ENCODE data around the gene CIT. TPM values are rescaled to one million over a fixed set of nuclear protein-coding genes. Genes with fewer than 3 reads are reported as not detected.
"Not testable (repeated sequence)": the region's sequence is repeated elsewhere in the genome, so short reads cannot be mapped to it uniquely, and the experiment has no call there.

CIT gene
- total RNA-seq, 1 donor from 2014 or later: 15.8 TPM

DNA sequence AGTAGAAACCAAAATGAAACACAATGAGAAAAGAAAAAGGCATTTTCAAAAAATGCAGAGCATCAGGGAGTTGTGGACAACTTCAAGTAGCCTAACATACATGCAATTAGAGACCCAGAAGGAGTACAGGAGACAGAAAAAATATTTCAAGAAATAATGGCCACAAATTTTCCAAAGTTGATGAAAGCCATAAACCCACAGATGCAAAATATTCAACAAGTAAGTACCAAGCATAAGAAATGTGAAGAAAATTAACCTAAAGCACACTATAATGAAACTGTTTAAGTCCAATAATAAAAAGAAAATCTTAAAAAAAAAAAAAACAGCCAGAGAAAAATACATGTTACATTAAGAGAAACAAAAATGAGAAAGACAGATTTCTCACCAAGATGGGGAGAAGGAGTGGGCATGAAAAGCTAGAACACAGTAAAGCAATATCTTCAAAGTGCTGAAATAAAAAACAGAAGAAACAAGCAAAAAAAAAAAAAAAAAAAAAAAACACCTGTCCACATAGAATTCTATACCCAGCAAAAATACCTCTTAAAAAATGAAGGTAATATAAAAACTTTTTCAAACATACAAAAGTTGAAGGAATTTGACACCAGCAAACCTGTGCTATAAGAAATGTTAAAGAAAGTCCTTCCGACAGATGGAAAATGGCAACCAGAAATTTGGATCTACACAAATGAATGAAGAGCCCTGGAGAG, 132.1 kb downstream of the CIT start:
- no peak for DNase-seq (ENCODE audit: low read depth, low spot score)

DNA sequence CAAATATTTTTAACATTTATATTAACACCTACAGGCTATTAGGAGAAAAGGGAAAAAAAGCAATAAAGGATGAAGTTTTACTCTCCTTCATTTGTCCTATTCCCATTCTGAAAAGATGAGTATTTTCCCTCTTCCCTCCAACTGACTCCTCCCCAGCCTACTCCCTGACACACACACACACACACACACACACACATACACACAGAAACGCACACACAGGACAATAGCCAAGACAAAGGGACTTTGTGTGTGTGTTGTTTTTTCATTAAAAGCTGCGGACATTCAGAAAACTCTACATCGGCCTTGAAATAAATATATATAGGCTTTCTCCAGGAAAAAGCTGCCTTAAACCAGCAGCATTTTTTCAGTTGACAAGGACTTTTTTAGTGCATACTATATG, 134.4 kb downstream of the CIT start:
- DNase-seq (ENCODE audit: low read depth, low spot score): no peak

DNA sequence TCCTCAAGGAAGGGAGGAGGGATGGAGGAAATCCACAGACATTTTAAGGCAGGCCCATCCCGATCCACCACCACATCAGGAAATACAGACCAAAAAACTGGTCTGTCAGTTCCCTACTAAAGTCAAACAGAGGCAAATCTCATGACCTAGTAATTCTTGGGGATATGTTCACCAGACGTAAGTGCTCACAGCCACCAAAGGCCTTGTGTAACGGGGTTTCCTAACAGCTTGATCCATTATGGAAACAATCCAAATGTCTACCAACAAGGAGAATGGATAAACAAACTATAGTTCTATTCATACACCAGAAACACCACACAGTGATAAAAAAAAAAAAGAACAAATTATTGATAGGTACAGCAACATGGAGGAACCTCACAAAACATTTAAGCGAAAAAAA, 136.3 kb downstream of the CIT start:
- DNase-seq (ENCODE audit: low read depth, low spot score): no peak

DNA sequence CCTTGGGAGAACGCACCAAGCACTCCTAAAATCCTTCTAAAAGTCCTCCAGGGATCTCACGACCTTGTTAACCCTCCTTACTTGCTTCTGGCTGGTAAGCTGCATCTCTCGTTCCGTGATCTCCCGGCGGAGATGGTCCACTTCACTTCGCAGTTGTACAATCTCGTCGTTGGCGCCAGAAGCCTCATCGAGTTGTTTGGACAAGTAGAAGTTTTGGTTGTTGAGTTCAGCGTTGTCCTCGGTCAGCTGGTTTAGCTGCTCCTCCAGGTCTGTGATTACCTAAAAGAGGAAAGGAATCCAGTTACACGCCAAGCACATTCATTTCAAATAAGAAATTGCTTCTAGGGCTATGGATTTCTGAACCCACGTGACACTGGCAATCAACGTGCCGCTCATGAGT, 142.0 kb downstream of the CIT start:
- DNase-seq (ENCODE audit: low read depth, low spot score): no peak

DNA sequence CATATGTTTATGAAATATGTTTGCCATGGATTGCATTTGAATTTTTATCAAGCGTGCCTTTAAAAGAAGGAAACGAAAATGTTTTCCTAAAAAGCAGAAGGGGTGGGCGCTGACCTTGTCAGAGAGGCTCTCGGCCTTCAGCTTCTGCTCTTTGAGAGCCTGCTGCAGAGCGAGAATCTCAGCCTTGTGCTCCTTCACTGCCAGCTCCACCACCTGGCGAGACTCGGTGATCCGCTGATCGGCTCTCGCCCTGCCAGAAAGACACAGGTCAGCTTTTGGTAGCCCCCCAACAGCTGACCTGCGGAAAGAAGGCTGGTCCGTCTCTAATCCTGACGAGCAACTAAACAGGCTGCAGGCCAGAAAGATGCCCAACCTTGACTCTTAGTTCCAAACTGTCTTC, 146.7 kb downstream of the CIT start:
- DNase-seq (ENCODE audit: low read depth, low spot score): no peak

DNA sequence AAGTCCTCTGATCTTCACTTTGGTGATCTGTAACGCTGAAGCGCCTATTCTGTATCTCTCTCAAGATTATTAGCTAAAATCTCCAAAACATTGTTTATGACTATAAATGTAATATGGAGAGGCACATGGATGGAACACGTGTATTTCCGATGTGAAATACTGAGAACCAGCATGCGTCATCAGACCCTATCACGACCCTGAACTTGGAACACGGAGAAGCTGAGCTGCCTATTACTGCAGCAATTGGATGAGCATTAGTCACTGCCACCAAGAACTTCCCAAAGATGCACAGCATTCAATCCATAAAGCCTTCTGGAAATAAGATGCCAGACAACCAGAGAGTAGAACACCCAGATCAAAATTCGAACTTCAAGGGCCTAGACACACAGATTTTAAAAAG, 147.2 kb downstream of the CIT start:
- DNase-seq (ENCODE audit: low read depth, low spot score): no peak

DNA sequence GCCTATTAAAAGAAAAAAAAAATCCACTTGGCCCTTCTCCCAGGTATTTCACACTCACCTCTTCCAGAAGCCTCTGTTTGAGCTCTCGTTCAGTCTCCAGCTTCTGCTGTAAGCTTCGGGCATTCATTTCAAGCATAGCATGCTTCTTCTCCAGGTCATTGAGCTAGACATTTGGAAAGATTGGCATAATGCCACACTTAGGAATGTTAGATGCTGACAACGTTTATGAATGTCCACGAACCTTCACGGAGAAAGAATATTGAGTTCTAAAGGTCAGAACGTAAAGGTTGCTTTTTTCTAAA, 148.7 kb downstream of the CIT start:
- no peak for DNase-seq (ENCODE audit: low read depth, low spot score)

DNA sequence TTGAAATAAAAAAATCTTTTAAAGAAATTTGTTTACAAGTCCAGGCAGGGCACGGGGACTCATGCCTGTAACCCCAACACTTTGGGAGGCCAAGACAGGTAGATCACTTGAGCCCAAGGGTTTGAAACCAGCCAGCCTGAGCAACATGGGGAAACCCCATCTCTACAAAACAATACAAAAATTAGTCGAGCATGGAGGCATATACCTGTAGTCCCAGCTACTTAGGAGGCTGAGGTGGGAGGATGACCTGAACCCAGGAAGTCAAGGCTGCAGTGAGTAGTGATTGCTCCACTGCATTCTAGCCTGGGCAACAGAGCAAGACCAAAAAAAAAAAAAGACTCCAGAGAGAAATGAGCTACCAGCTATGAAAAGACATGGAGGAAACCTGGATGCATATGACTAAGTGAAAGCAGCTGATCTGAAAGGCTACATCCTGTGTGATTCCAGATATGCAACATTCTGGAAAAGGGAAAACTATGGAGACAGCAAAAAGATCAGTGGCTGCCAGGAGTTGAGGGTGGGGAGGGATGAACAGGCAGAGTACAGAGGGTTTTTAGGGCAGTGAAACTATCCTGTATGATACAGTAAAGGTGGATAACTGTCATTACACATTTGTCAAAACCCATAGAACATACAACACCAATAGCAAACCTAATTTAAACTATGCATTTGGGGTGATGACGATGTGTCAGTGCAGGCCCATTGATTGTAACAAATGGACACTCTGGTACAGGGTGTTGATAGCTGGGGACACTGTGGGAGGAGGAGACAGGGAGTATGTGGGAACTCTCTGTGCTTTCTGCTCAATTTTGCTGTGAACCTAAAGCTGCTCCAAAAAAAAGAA, 149.3 kb downstream of the CIT start:
- DNase-seq (ENCODE audit: low read depth, low spot score): no peak

DNA sequence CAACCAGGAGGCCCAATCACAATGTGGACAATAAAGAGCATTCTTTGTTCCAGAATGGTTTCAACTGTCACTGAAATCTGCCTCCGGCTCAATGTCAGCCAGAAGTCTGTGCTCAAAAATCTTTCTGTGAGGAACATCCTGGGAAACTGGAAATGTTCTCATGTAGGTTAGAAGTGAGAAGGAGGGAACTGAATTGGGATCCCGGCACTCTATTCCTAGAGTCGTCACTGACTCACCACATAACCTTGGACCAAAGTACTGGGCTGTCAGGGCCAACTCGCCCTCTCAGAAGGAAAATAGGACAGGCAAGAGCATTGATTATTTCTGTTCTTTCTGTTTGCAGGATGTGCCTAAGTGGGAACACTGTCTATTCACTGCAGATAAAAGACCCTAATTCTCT, 151.6 kb downstream of the CIT start:
- no peak for DNase-seq (ENCODE audit: low read depth, low spot score)

DNA sequence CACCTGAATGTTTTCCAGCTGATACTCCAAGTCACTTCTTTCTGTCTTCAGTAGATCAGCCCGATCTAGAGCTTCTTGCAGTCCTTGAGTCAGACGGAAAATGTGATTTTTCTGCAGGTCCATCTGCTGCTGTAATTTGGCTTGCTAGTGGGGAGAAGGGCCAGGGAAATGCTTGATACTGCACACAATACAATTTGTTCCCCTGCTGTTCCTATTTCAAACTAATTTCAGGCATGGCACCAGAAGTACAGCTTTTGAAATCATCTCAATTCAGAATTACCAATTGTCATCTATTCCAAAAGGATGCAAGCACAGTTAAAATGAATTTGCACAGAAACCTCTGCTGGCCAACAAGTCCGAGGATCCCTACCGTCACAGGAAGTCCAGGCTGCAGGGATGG, 155.8 kb downstream of the CIT start:
- DNase-seq (ENCODE audit: low read depth, low spot score): no peak

DNA sequence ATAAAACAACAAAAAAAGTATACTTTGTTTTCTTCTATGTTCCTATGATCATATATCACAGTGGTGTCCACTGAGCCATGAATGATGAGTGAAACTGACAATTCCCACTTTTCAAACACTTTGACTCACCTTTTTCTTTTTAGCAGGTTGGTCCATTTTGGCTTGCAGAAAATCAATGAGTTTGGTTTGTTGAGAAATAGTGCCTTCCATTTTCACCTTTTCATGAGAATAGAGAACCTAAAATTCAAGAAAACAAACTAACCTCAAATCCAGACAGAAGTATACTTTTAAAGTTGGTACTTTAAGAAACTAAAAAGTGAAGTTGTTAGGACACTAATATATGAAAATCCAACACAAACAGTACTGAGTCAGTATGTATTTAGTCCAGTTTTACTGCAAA, 156.8 kb downstream of the CIT start:
- no peak for DNase-seq (ENCODE audit: low read depth, low spot score)

DNA sequence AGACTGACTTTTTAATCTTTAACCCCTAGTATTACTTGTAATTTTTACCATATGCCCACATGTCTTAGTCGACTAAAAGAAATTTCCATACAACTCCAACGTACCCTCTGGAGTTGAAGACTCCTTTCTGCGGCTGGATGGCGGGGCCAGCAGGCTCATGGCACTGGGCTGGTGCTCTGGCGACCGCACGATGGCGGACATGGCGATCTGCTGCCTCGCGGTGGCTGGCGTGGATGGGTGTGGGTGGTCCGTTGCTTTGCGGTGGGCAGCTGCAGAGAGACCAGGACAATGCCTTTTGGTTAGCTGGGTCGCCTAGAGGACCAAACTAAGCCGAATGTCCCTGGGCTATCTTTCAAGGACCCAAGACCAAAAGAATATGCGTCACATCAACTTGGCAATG, 159.0 kb downstream of the CIT start:
- no peak for DNase-seq (ENCODE audit: low read depth, low spot score)

DNA sequence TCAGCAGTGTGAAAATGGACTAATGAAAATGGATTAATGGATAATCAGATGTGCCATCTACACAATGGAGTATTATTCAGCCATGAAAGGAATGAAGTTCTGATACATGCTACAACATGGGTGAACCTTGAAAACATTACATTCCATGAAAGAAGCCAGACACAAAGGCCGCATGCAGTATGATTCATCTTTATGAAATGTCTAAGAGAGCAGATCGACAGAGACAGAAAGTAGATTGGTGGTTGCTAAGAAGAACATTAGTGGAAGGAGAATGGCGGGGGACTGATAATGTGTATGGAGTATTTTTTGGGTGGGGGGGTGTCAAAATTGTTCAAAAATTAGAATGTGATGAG, 161.9 kb downstream of the CIT start:
- no peak for DNase-seq (ENCODE audit: low read depth, low spot score)

DNA sequence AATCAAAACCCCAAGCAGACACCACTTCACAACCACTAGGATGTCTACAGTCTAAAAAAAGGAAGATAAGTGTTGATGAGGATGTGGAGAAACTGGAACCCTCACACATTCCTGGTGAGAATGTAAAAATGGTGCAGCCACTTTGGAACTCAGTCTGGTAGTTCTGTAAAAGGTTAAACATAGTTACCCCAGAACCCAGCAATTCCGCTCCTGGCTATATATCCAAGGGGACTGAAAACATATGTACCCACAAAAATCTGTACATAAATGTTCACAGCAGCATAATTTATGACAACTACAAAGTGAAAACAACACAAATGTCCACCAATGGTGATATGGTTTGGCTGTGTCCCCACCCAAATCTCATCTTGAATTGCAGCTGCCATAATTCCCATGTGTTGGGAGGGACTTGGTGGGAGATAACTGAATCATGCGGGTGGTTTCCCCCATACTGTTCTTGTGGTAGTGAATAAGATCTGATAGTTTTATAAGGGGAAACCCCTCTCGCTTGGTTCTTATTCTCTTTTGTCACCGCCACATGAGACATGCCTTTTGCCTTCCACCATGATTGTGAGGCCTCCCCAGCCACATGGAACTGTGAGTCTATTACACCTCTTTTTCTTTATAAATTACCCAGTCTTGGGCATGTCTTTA, 162.4 kb downstream of the CIT start:
- DNase-seq (ENCODE audit: low read depth, low spot score): no peak

DNA sequence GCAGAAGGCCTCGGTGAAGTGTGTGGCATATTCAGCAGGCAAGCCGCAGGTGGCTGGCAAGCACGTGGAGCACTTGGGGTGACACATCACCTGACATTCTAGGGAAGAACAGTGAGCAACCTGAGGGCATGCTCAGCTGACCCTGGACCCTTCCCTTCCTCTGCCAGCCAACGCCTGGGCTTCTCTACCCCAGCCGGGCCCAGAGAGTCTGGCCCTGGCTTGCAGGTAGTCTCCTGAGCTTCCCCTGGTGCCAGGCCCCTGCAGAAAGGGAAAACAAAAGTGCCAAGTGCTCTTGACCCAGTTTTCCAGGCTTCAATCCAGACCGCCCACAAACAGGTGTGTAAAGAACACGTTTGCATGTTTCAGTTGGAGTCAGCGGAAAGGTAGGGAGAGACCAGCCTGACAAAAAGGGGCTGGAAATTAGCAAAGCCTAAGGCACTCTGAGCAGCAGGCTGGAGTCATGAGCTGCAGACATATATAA, 163.5 kb downstream of the CIT start:
- DNase-seq (ENCODE audit: low read depth, low spot score): no peak

DNA sequence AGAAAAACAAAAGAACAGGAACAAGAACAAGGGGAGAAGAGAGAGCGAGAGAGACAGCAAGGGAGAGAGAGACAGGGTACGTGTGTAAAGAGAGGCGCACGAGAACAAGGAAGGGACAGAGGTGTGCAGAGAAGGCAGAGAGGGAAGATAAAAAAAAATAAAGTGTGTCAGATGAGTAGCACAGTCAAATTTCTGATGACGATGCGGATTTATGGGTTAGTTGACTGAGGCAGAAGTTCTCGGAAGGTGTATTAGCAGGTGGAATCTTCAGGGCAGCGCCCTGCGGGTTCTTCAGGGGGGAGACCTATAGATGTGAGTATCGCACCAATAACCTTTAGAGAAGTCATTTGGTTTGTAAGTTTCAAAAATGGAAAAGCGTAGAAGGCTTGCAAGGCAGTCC, 164.4 kb downstream of the CIT start:
- DNase-seq (ENCODE audit: low read depth, low spot score): no peak

DNA sequence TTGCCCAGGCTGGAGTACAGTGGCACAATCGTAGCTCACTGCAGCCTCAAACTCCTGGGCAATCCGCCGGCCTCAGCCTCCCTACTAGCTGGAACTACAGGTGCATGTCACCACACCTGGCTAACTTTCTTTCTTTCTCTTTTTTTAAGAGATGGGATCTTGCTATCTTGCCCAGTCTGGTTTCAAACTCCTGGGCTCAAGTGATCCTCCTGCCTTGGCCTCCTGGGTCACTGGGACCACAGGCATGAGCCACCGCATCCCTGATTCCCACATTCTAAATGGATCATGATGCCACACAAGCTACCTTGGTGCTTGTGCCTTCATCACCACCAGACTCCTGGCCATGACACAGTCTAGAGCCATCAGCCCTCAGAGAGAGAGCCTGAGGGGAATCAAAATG, 165.4 kb downstream of the CIT start:
- DNase-seq (ENCODE audit: low read depth, low spot score): no peak

DNA sequence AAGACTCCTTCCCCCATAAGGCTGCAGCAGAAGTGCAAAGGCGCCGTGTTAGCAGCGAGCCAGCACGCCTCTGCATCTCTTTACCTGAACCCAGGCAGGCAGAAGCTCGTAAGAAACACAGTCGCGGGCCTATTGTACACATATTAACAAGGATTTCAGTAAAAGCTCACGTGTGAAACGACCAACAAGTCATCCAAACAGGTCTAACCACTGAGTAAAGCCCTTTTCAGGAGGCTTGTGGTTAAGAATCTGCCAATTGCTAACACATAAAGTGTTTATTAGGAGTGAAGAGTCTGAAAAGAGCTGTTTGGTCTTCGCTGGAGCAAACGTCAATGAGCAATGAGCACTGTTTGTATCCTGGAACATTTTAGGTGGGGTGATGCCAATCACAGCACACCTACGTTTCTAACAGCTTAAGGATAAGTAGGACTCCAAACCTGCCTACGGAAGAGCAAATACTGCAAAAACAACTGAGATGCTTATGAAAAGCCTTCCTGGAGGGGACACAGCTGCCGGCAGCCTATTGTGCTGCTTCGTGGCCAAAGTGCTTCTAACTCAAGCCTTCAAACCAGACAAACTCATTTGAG, 166.1 kb downstream of the CIT start:
- no peak for DNase-seq (ENCODE audit: low read depth, low spot score)

DNA sequence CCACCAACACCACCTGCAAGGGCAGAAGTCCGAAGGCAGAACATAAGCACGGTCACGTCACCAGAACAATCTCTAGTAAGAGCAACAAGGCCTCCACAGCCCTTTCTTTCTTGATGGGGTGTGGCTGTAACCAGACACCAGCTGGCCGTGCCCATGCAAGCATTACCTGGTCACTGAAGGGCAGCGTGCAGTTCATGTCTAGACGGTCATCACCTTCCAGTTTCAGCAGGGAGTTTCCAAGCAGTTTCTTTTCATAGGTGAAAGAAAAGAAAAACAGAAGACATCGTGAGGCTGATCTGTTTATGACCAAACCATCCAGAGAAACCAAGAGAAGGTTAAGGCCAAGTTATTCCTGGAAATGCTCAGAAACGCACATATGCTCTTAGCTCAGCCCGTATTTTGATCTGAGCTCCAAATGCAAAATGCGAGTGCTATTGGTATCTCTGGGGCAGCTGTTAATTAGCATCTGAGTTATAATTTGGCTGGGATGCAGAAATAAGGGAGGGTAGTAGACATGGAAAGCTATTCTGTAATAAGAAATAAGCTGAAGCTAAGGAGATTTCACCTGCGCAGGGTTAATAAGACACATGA, 166.7 kb downstream of the CIT start:
- DNase-seq (ENCODE audit: low read depth, low spot score): no peak

DNA sequence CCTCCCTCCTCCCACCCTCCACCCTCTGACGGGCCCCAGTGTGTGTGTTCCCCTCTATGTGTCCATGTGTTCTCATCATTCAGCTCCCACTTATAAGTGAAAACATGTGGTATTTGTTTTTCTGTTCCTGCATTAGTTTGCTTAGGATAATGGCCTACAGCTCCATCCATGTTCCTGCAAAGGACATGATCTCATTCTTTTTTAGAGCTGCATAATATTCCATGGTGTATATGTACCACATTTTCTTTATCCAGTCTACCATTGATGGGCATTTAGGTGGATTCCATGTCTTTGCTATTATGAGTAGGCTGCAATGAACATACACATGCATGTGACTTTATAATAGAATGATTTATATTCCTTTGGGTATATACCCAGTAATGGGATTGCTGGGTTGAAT, 170.7 kb downstream of the CIT start:
- DNase-seq (ENCODE audit: low read depth, low spot score): not testable (repeated sequence)

DNA sequence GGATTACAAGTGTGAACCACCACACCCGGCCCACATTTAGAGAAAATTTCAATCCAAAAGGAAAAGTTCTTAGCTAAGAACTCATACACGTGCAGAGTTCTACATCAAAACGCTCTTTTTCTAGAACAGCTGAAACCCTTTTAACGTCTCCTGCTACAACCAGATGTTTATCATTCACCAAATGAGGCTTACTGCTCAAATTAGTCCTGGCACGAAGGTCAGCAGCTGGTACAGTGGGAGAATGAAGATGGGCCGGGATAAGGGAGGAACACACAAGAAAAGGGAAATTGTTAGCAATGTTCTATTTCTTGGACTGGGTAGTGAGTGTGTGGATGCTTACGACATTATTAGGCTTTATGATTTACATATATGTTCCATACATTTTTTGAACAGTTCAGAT, 171.9 kb downstream of the CIT start:
- DNase-seq (ENCODE audit: low read depth, low spot score): no peak

All from pulmonary artery endothelial cell (primary cell).